Measurements from ENCODE around the gene SLC23A2. TPM values are rescaled to one million over a fixed set of nuclear protein-coding genes. Genes with fewer than 3 reads are reported as not detected.

SLC23A2 gene
- polyA plus RNA-seq, 1 donor from 2014 or later: 38.3 TPM

- H2AFZ ChIP-seq (ENCODE audit: low read depth, low read length): no peak overlapping the region
- TF ChIP-seq EP300 (conservative IDR thresholded peaks at IDR 0.05; ENCODE audit: poor library complexity, severe bottlenecking): no peak
- no peak for TF ChIP-seq TAF1 (IDR thresholded peaks at IDR 0.05; ENCODE audit: low read depth)
- TF ChIP-seq EZH2 (IDR thresholded peaks at IDR 0.05; ENCODE audit: borderline replicate concordance, insufficient read depth, low read length, poor library complexity, severe bottlenecking): no peak
- TF ChIP-seq REST (IDR thresholded peaks at IDR 0.05; ENCODE audit: borderline replicate concordance): no peak
- TF ChIP-seq POLR2AphosphoS5 (IDR thresholded peaks at IDR 0.05): no peak
- TF ChIP-seq SMC3 (conservative IDR thresholded peaks at IDR 0.05; ENCODE audit: poor library complexity): no peak
- no peak for TF ChIP-seq MXI1 (conservative IDR thresholded peaks at IDR 0.05; ENCODE audit: poor library complexity, severe bottlenecking)
- TF ChIP-seq CTCF (IDR thresholded peaks at IDR 0.05; ENCODE audit: poor library complexity, severe bottlenecking): no peak
- TF ChIP-seq RAD21 (conservative IDR thresholded peaks at IDR 0.05): no peak
- no peak overlapping the region for H3K4me3 ChIP-seq (ENCODE audit: low read length)
Observed at GRCh38 chr20:5045906-5046305, 44.6 kb upstream of the SLC23A2 start.

GRCh38 chr20:5044075-5044620, 42.8 kb upstream of the SLC23A2 start:
- Histone ChIP-seq H3K27me3 (ENCODE audit: insufficient read depth, low read depth, low read length) (no peaks in the 10 kb centered on the region), H3K4me3 (ENCODE audit: low read length) (no peak overlapping the region), H2AFZ (ENCODE audit: low read depth, low read length) (no peak overlapping the region), H3K79me2 (replicated peaks; ENCODE audit: insufficient read depth, low read length) (no peaks in the 10 kb centered on the region), H3K4me2 (ENCODE audit: low read length) (no peak overlapping the region), H3K27ac (ENCODE audit: low read length) (no peak overlapping the region), H3K9ac (ENCODE audit: low read length) (no peak overlapping the region), H4K20me1 (ENCODE audit: insufficient read depth) (no peaks in the 10 kb centered on the region), H3K9me3 (ENCODE audit: low read length) (no peaks in the 10 kb centered on the region), H3F3A (ENCODE audit: insufficient read depth, low read length, poor library complexity, severe bottlenecking) (no peaks in the 10 kb centered on the region), H3K9me2 (ENCODE audit: insufficient read depth, low read length) (no peaks in the 10 kb centered on the region), H3K36me3 (ENCODE audit: insufficient read depth, low read length) (no peaks in the 10 kb centered on the region)
- no peak for TF ChIP-seq REST (IDR thresholded peaks at IDR 0.05; ENCODE audit: borderline replicate concordance)
- no peak for TF ChIP-seq RAD21 (conservative IDR thresholded peaks at IDR 0.05)
- TF ChIP-seq TAF1 (IDR thresholded peaks at IDR 0.05; ENCODE audit: low read depth): no peak
- no peak for TF ChIP-seq POLR2AphosphoS5 (IDR thresholded peaks at IDR 0.05)
- TF ChIP-seq EP300 (conservative IDR thresholded peaks at IDR 0.05; ENCODE audit: poor library complexity, severe bottlenecking): no peak
- no peak for TF ChIP-seq SMC3 (conservative IDR thresholded peaks at IDR 0.05; ENCODE audit: poor library complexity)
- TF ChIP-seq MXI1 (conservative IDR thresholded peaks at IDR 0.05; ENCODE audit: poor library complexity, severe bottlenecking): no peak
- no peak for TF ChIP-seq CTCF (IDR thresholded peaks at IDR 0.05; ENCODE audit: poor library complexity, severe bottlenecking)

More at GRCh38 chr20:5045906-5046305, 44.6 kb upstream of the SLC23A2 start:
- Histone ChIP-seq H3K27me3 (ENCODE audit: insufficient read depth, low read depth, low read length) (no peaks in the 10 kb centered on the region), H4K20me1 (ENCODE audit: insufficient read depth) (no peaks in the 10 kb centered on the region), H3K9me2 (ENCODE audit: insufficient read depth, low read length) (no peaks in the 10 kb centered on the region), H3K9ac (ENCODE audit: low read length) (no peak overlapping the region), H3K9me3 (ENCODE audit: low read length) (no peaks in the 10 kb centered on the region), H3F3A (ENCODE audit: insufficient read depth, low read length, poor library complexity, severe bottlenecking) (no peaks in the 10 kb centered on the region), H3K36me3 (ENCODE audit: insufficient read depth, low read length) (no peaks in the 10 kb centered on the region), H3K79me2 (replicated peaks; ENCODE audit: insufficient read depth, low read length) (no peaks in the 10 kb centered on the region), H3K4me2 (ENCODE audit: low read length) (no peak overlapping the region), H3K27ac (ENCODE audit: low read length) (no peak overlapping the region)

Data from neural cell (in vitro differentiated cells).